IMR-90 (cell line): ENCODE data around the gene AFMID. TPM values are rescaled to one million over a fixed set of nuclear protein-coding genes. Genes with fewer than 3 reads are reported as not detected.

Experiments
- ATAC-seq: fragments of 200-7000 bp; cut with Tn5 transposase; 2 replicates; pipeline ENCODE4 v1.9.1; 2020; ENCODE audit warnings: low read depth, mild to moderate bottlenecking, moderate library complexity
- BruUV-seq: library from RNA; stranded (reverse); fragments of 400-500 nt; replicated peaks from 2 replicates; lab custom pipeline; 2021; lab: Mats Ljungman, UMichigan
- CTCF ChIA-PET: fragments of 300-600 bp; formaldehyde crosslinking; extraction: SDS; loops from one replicate; lab custom pipeline; 2021; ENCODE audit warnings: antibody characterized with exemption; lab: Yijun Ruan, JAX
- POLR2A ChIA-PET: fragments of 300-600 bp; sonication (Branson Sonifier 250); formaldehyde crosslinking; loops from one replicate; lab custom pipeline; 2022; ENCODE audit warnings: antibody characterized with exemption; ENCODE audit not compliant: unreplicated experiment; lab: Charles Lee
- DNase-seq: peaks from one replicate; pipeline ENCODE4 v3.0.0; 2013
- H2AFZ ChIP-seq: replicated peaks from 2 replicates; pipeline ENCODE3; 2013; ENCODE audit warnings: low read length, mild to moderate bottlenecking; ENCODE audit not compliant: poor library complexity
- H2AK5ac ChIP-seq: 2 replicates; pipeline ENCODE4 v1.6.1; 2013; ENCODE audit warnings: low read depth, low read length, inconsistent platforms
- H2AK9ac ChIP-seq: replicated peaks from 2 replicates; pipeline ENCODE3; 2013; ENCODE audit warnings: mild to moderate bottlenecking, low read depth, low read length, moderate library complexity; ENCODE audit not compliant: poor library complexity
- H2BK120ac ChIP-seq: 2 replicates; pipeline ENCODE4 v1.6.1; 2013; ENCODE audit warnings: low read depth, low read length, inconsistent platforms
- H2BK15ac ChIP-seq: 3 replicates; pipeline ENCODE4 v1.6.1; 2013; ENCODE audit warnings: low read depth, low read length, inconsistent platforms
- H2BK20ac ChIP-seq: 2 replicates; pipeline ENCODE4 v1.6.1; 2013; ENCODE audit warnings: low read depth, mild to moderate bottlenecking, inconsistent platforms, low read length, moderate library complexity
- H2BK5ac ChIP-seq: 2 replicates; pipeline ENCODE4 v1.6.1; 2013; ENCODE audit warnings: mild to moderate bottlenecking, low read depth, low read length, inconsistent platforms; ENCODE audit not compliant: poor library complexity, severe bottlenecking
- H3K14ac ChIP-seq: replicated peaks from 2 replicates; pipeline ENCODE4 v1.6.1; 2013; ENCODE audit warnings: low read depth, low read length, inconsistent platforms
- H3K18ac ChIP-seq: 2 replicates; pipeline ENCODE4 v1.6.1; 2013; ENCODE audit warnings: low read depth, low read length, control low read depth
- H3K23ac ChIP-seq: 2 replicates; pipeline ENCODE4 v1.6.1; 2013; ENCODE audit warnings: low read depth, low read length, inconsistent platforms
- H3K27ac ChIP-seq: 2 replicates; pipeline ENCODE4 v1.5.1; 2013; ENCODE audit warnings: mild to moderate bottlenecking, control low read depth, low read length; ENCODE audit not compliant: insufficient read depth
- H3K27me3 ChIP-seq: 2 replicates; pipeline ENCODE4 v1.6.1; 2013; ENCODE audit warnings: low read length; ENCODE audit not compliant: control insufficient read depth, insufficient read depth
- H3K36me3 ChIP-seq: 2 replicates; pipeline ENCODE4 v1.6.1; 2013; ENCODE audit warnings: low read length, mixed read lengths; ENCODE audit not compliant: control insufficient read depth, insufficient read depth
- H3K4ac ChIP-seq: 2 replicates; pipeline ENCODE4 v1.6.1; 2013; ENCODE audit warnings: low read depth, low read length, inconsistent platforms
- H3K4me1 ChIP-seq: 2 replicates; pipeline ENCODE4 v1.6.1; 2013; ENCODE audit warnings: low read length, mixed read lengths; ENCODE audit not compliant: control insufficient read depth, insufficient read depth
- H3K4me2 ChIP-seq: 2 replicates; pipeline ENCODE4 v1.6.1; 2013; ENCODE audit warnings: low read depth, mild to moderate bottlenecking, control low read depth, low read length, moderate library complexity
- H3K4me3 ChIP-seq: 2 replicates; pipeline ENCODE4 v1.5.1; 2013; ENCODE audit warnings: low read depth, mild to moderate bottlenecking, control low read depth, low read length, moderate library complexity; ENCODE audit not compliant: insufficient read depth
- H3K56ac ChIP-seq: 2 replicates; pipeline ENCODE4 v1.6.1; 2013; ENCODE audit warnings: low read length, inconsistent platforms; ENCODE audit not compliant: insufficient read depth; ENCODE audit errors: extremely low read depth
- H3K79me1 ChIP-seq, 2 experiments: 2 replicates each; pipeline ENCODE4 v1.6.1; 2013; ENCODE audit warnings: low read length in 2 of 2, inconsistent platforms in 1 of 2, low read depth in 1 of 2
- H3K9ac ChIP-seq: 2 replicates; pipeline ENCODE4 v1.6.1; 2013; ENCODE audit warnings: low read depth, low read length, control low read depth
- H3K9me1 ChIP-seq: 2 replicates; pipeline ENCODE4 v1.6.1; 2013; ENCODE audit warnings: low read length, inconsistent platforms; ENCODE audit not compliant: insufficient read depth
- H3K9me3 ChIP-seq: 2 replicates; pipeline ENCODE4 v1.6.1; 2013; ENCODE audit warnings: low read length; ENCODE audit not compliant: control insufficient read depth, insufficient read depth
- H4K20me1 ChIP-seq: 2 replicates; pipeline ENCODE4 v1.6.1; 2013; ENCODE audit warnings: low read length, inconsistent platforms; ENCODE audit not compliant: insufficient read depth
- H4K5ac ChIP-seq: 2 replicates; pipeline ENCODE4 v1.6.1; 2013; ENCODE audit warnings: mild to moderate bottlenecking, low read depth, low read length, control low read depth
- H4K8ac ChIP-seq, 2 experiments: 2 replicates each; pipeline ENCODE4 v1.6.1; 2013; ENCODE audit warnings: low read depth in 2 of 2, low read length in 2 of 2, control low read depth in 1 of 2, inconsistent platforms in 1 of 2
- H4K91ac ChIP-seq: 2 replicates; pipeline ENCODE4 v1.6.1; 2013; ENCODE audit warnings: low read depth, low read length, inconsistent platforms; ENCODE audit not compliant: insufficient read depth
- NFE2L2 ChIP-seq: fragments of 150-350 bp; IDR thresholded peaks from 2 replicates; pipeline ENCODE4 v1.6.1; 2016; ENCODE audit warnings: low read depth, mild to moderate bottlenecking, low read length
- SMC3 ChIP-seq: fragments of 150-350 bp; IDR thresholded peaks from 2 replicates; pipeline ENCODE4 v1.6.1; 2016; ENCODE audit warnings: low read depth, mild to moderate bottlenecking, antibody characterized with exemption, low read length, moderate library complexity
- WGBS, 2 experiments: methylation state at CpG; one replicate each; pipeline versions ENCODE4 v1.1.5 to v1.1.7; 2013; ENCODE audit warnings: missing lambda C conversion rate in 2 of 2; ENCODE audit not compliant: insufficient read length in 1 of 2; ENCODE audit errors: extremely low coverage in 2 of 2; 5-methylcytosine and 5-hydroxymethylcytosine counted together
- dilution Hi-C: fragments of 300-500 bp; cut with HindIII; formaldehyde crosslinking; loops from one replicate; pipeline ENCODE4 v1.14.3; 2018; ENCODE audit warnings: low sequenced_read_pairs; ENCODE audit not compliant: unreplicated experiment
- in situ Hi-C: fragments of 300-500 bp; cut with MboI; formaldehyde crosslinking; loops from 3 replicates; pipeline ENCODE4 v1.14.3; 2019; ENCODE audit warnings: low sequenced_read_pairs, inconsistent platforms, mixed read lengths
- intact Hi-C: fragments of 100-400 bp; cut with micrococcal nuclease; formaldehyde crosslinking; loops from 2 replicates; pipeline ENCODE4 v1.10.0; 2022
- polyA plus RNA-seq, 3 experiments: library from polyadenylated mRNA; depleted of rRNA; stranded (reverse); fragments of >200 nt; gene quantifications; 2 replicates each; pipeline ENCODE4 v1.2.3, GENCODE V29; 2012; ENCODE audit warnings: low replicate concordance in 1 of 3
- total RNA-seq: library from RNA; depleted of rRNA; stranded (reverse); fragments of >200 nt; gene quantifications from 2 replicates; pipeline ENCODE4 v1.2.3, GENCODE V29; 2012

AFMID gene
- total and polyA plus RNA-seq, 2 of the 4 experiments (the other 2 are of a cell fraction) = 41.0 to 65.1 TPM

DNA sequence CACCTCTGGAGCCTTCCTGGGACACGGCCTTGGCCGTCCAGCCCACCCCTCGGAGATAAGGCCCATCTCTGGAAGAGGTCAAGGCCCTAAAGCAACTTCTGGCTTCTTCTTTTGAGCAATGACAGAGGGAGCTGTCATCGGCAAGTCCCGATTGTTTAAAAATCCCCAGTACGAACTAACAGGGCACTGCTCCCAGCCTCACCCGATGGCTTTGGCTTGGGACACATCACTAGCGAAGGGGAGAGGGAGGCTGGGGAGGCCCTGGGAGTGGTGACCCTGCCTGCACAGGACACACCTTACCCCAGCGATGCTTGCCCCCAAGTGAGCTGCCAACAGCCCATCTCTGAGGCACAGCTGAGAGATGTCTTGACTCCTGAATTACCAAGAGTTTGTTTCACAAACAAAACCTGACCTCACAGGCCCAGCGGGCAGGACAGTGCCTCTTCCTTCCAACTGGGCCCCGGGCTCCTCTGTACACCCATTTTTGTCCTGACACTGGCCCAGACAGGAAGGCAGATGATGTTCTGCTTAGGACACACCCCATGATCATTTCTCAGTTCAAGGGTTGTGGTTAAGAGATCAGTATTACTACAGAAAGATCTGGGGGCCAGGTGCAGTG lies 14.0 kb upstream of the AFMID start:
- H4K91ac ChIP-seq = 0 out of 2 replicates have a peak overlapping the region, but pooled peaks have one; percentile 23
- DNase-seq = no peak
- no peak overlapping the region for H2BK5ac ChIP-seq
- intact Hi-C loops (no loop called here), in situ Hi-C loops (no loop called here), dilution Hi-C loops (no loop called here)
- H4K8ac ChIP-seq = peak overlapping the region in 1 of 2 experiments; percentile 4; a peak in 1 of 4 replicates
- no peak overlapping the region for H3K4me3 ChIP-seq
- H3K9ac ChIP-seq = no peak overlapping the region
- H3K23ac ChIP-seq = 0 out of 2 replicates have a peak overlapping the region, but pooled peaks have one; percentile 41
- H3K36me3 ChIP-seq = no peaks in the 10 kb centered on the region; the same call in 1 of the 2 replicates
- WGBS, 2 experiments = 20% methylated on average over 1 of the region's 11 CpGs; no CpG with 5 or more reads in 1 of the 2 experiments
- no peak overlapping the region for H4K5ac ChIP-seq
- CTCF ChIA-PET = no interaction called here
- H2BK20ac ChIP-seq = peak overlapping the region; percentile 36; the same call in 1 of the 2 replicates
- TF ChIP-seq NFE2L2 = no peak
- TF ChIP-seq SMC3 = no peak
- peaks cover 6% of the 10 kb centered on the region; the same call in 1 of the 2 replicates for H4K20me1 ChIP-seq
- H2AK9ac ChIP-seq = peak overlapping the region; percentile 11
- no peak for ATAC-seq
- H3K9me1 ChIP-seq = peaks cover 8% of the 10 kb centered on the region; the same call in 1 of the 2 replicates
- no peak overlapping the region for H2BK15ac ChIP-seq
- POLR2A ChIA-PET = interaction anchor here (0.6 kb wide), 1 partner anchor 634 kb away, joined by 3 read pairs; no protein-coding TSS in a partner anchor
- peaks cover 11% of the 10 kb centered on the region for H3K4me1 ChIP-seq
- H3K14ac ChIP-seq = peak overlapping the region; percentile 3; the same call in 1 of the 2 replicates
- BruUV-seq = no TSS peak
- H3K27me3 ChIP-seq = no peaks in the 10 kb centered on the region
- peak overlapping the region; percentile 7; the same call in 1 of the 2 replicates for H2AK5ac ChIP-seq
- peak overlapping the region; percentile 30; the same call in 1 of the 2 replicates for H3K4ac ChIP-seq
- H3K9me3 ChIP-seq = no peaks in the 10 kb centered on the region
- H3K79me1 ChIP-seq = peaks cover 0 to 30% of the 10 kb centered on the region in 2 experiments; a peak in 2 of 4 replicates
- H3K4me2 ChIP-seq = peak overlapping the region; percentile 5; the same call in 1 of the 2 replicates
- no peak overlapping the region for H3K18ac ChIP-seq
- no peak overlapping the region for H3K56ac ChIP-seq
- H3K27ac ChIP-seq = no peak overlapping the region
- H2BK120ac ChIP-seq = peak overlapping the region; percentile 23; the same call in 1 of the 2 replicates
- peak overlapping the region; percentile 18 for H2AFZ ChIP-seq
